Measurements from ENCODE around the gene IDH3A.

IDH3A gene

GRCh38 chr15:78167227-78167888 is 18.2 kb downstream of the IDH3A start:
- DNase-seq (ENCODE audit: low read depth): no peak

DNA sequence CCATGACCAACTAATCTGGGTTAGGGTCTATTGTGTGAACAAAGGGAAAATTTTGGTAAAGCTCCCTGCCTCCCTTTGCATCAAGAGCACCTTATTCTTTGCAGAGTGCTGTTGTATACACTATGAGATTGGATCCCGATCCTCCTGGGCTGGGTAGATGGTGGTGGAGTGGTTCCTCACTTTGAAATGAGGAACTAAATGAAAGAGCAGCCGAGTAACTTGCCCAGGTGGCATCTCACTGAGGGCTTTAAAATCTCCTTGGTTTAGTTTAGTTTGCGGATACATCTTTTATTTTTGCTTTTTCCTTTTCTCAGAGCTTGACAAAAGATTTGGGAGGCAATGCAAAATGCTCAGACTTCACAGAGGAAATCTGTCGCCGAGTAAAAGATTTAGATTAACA is 19.4 kb downstream of the IDH3A start:
- DNase-seq (ENCODE audit: low read depth): no peak

DNA sequence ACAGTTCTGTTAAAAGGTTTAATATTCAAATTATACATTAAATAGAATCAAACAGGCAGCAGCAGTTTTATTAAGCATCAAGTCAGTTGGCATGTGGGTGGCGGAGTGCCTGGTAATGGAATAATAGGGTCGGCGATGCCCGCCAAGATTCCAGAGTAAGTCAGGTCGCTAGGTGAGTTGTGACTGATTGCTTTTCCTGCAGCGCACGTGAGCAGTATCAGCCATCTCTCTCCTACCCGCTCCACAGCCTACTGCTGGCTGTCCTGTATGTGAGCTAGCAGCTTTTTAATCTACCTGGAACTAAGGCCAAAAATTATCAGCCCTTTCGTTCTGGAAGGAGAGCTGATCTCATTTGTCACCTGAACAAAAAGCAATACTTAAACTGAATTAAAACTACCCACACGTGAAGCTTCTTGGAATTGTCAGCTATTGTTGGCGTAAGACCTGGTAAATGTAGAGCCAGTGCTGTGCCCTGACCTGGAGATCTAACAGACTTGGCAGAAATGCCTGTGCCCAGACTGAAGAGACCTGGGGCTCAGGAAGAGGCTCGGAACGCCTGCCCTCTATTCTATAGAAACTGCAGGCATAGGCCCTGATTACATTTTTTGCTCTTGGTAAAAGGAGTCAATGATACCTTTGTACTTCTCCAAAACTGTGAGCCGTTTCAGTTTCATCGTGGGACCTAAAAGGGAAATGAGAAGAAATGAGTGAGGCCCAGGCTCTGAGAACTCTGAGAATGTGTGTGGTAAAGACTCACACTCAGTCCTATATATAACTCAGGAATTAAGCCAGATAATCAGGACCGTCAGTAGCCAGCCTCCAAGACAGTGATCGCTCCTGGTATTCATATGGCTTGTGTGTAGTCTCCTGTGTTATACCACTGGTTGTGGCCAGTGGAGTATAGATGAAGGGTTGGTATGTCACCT is 21.9 kb downstream of the IDH3A start:
- DNase-seq (ENCODE audit: low read depth): no peak

DNA sequence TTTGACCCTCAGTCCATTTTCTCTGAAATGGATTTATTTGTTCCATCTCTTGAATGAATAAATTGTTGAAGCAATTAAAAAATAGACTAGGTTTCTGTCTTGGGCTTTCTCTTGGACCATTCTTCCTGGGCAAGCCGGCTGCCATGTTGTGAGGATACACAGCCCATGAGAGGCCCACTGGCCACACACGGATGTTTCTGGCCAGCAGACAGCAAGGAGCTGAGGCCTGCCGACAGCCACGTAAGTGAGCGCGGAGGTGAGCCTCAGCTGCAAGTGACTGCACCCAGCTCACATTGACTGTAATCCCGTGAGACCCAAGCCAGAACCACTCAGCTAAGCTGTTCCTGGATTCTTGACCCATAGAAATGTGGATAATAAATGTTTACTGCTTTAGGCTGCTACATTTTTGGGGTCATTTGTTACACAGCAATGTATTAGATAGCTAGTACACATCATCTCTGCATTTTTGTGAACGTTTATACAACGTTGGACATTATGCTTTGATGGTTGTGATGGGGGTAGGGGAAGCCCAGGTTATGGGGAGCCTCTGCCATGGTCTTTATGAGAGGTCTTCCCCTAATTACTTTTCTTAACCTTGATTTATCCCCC is 22.8 kb downstream of the IDH3A start:
- no peak for DNase-seq (ENCODE audit: low read depth)

GRCh38 chr15:78174401-78174800 is 25.2 kb downstream of the IDH3A start:
- DNase-seq (ENCODE audit: low read depth): no peak

- DNase-seq (ENCODE audit: low read depth): no peak
These were observed 26.2 kb downstream of the IDH3A start for GRCh38 chr15:78175330-78175729.

DNA sequence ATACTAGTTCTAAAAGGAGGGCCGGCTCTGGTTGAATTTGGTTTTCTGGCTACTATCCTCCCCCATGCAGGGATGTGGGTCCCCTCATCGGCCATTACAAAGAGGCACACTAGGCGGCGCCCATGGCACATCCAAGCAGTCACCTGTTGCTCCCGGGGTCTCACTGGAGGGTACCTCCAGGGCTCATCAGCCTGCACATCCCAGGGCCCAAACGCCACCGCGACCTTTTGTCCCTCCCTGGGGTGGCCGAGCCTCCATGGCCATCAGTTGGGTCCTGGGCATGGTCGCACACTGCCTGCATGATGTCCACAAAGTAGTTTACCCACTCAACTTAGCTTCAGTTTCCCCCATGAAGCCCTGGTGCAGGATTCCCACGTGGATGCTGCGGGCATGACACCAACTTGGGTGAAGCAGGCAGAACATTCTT is 28.3 kb downstream of the IDH3A start:
- DNase-seq (ENCODE audit: low read depth): no peak

GRCh38 chr15:78178064-78178463 is 28.9 kb downstream of the IDH3A start:
- no peak for DNase-seq (ENCODE audit: low read depth)

DNA sequence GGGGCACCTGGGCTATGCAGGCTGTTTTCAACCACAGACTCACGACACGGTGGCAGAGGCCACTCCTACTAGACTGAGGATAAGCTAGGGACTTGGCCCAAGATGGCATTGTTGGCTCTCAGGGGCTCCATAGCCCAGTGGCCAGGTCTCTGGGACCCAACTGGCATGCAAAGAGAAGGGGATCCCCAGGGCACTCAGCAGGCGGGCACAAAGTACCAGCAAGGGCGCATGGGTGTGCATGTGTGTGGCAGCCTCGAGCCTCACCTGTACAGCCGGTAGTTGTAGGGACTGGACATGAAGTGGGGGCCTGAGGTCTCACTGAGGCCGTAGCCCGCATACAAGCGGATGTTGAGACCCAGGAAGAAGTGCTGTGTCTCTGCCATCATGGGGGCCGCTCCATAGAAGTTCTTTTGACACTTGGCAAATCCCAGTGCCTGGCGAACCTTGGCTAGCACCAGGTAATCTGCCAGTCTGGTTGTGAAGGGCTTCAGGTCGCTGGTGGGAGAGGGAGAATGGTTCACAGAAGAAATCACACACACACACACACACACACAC is 30.2 kb downstream of the IDH3A start:
- no peak for DNase-seq (ENCODE audit: low read depth)

- DNase-seq (ENCODE audit: low read depth): no peak
These were observed 30.7 kb downstream of the IDH3A start for GRCh38 chr15:78179906-78180305.

- no peak for DNase-seq (ENCODE audit: low read depth)
These were observed 33.2 kb downstream of the IDH3A start for GRCh38 chr15:78182336-78182700.

DNA sequence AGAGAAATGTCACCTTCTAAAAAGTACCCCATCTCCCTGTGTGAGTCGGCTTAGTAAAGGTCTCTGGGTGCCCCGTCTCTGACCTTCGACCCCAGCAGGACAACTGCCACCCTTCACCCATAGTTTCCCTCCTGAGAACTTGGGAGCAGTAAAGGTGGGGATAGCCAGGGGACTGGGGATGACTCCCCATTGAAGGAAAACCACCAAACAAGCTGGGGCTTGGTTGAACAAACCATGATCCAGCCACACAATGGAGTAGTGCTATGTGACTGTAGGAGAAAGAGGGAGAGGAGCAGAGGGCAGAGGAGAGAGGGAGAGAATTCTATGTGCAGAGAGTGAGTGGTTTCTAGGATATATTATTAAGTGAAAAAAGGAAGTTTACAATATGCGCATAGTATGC is 33.7 kb downstream of the IDH3A start:
- no peak for DNase-seq (ENCODE audit: low read depth)

GRCh38 chr15:78192826-78193594 is 43.8 kb downstream of the IDH3A start:
- DNase-seq (ENCODE audit: low read depth): no peak

- DNase-seq (ENCODE audit: low read depth): no peak
These were observed 44.8 kb downstream of the IDH3A start for GRCh38 chr15:78193731-78194567.

GRCh38 chr15:78194568-78194925 is 45.4 kb downstream of the IDH3A start:
- no peak for DNase-seq (ENCODE audit: low read depth)

GRCh38 chr15:78195735-78196201 is 46.6 kb downstream of the IDH3A start:
- DNase-seq (ENCODE audit: low read depth): peak; percentile 12

DNA sequence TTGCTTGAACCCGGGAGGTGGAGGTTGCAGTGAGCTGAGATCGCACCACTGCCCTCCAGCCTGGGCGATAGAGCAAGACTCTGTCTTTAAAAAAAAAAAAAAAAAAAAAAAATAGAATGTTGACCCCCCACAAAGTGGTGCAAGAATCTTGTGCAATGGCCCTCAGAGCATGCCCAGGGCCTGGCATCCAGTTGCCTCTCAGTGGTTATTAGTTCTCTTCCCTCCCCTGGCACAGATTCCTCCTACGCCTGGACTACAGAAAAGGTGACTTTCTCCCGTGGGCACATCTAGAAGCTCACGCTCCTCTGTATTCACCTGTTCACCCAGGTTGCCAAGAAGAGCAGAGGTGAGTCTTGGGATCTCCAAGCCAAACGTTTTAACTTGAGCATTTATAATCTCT is 48.5 kb downstream of the IDH3A start:
- DNase-seq (ENCODE audit: low read depth): no peak

DNA sequence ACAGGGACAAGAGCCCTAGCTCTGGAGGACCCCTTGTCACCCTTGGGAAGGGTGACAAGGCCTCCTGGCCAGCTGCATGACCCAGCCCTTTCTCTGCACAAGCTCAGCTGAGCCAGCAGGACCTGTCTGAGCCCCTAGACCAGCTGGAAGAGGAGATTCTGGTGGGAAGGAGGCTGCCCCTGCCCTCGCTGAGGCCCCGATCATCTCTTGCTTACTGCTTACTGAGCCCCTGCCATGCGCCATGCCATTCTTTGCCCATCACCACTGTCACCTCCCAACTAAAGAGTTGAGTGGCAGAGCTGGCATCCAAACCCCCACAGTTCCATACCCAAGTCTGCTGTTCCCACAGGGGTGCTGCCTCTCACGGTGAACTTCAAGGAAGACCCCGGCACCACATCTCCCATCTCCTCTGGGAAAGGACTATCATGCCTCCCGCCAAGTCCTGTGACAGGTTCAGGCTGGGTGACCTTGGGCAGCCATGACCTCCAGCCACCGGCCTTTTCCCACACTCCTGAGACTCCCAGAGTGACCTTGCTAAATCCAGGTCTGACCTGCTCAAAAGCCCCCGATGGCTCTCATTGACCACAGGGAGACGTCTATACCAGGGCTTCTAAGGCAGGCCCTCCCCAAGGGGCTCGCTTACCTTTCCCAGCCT is 51.2 kb downstream of the IDH3A start:
- DNase-seq (ENCODE audit: low read depth): no peak

- DNase-seq (ENCODE audit: low read depth): no peak
These were observed 52.4 kb downstream of the IDH3A start for GRCh38 chr15:78201281-78202190.

All from stimulated activated CD8-positive, alpha-beta memory T cell treated with anti-CD3 and anti-CD28 coated beads, Interleukin-12 subunit alpha, Interleukin-12 subunit beta, amount 100 ng/mL, for 4 hours (primary cell).